Uterus (tissue), 2 donors: ENCODE results near the gene INSYN2B.

Experiments
- CTCF ChIP-seq, 4 experiments: fragments of 200-600 bp in 2 of 4; fragments of 450-650 bp in 2 of 4; sonication (generic) in 2 of 4; IDR thresholded peaks; one replicate each; pipeline ENCODE4 v1.5.1; 2016 to 2019; ENCODE audit warnings: antibody characterized with exemption in 4 of 4, mild to moderate bottlenecking in 2 of 4, moderate library complexity in 1 of 4
- POLR2A ChIP-seq, 2 donors: fragments of 450-650 bp; IDR thresholded peaks; one replicate each; pipeline ENCODE4 v1.6.1; 2016; ENCODE audit warnings: antibody characterized with exemption in 2 of 2, mild to moderate bottlenecking in 1 of 2, moderate library complexity in 1 of 2

DNA sequence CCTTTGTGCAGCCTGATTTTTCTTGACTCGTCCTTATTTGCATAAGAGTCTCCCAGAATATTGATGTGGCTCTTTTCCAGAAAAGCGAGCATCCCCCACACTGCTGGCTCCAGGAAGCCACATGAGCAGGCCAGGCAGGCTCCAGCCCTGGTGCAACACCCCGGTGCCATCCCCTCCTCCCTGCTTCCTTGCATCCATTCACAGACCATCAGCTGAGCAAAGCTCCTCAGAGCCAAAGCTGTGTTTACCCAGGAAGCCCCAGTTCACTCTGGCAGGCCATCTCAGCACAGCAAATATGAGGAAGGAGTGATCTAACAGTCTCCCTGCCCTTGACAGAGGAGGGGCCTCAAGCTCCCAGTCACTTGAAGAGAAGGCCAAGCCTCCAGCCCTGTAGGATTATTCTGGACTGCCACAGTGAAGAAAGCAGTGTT is 34.4 kb downstream of the INSYN2B start:
- no peak for TF ChIP-seq CTCF (IDR thresholded peaks at IDR 0.05)
- TF ChIP-seq POLR2A (IDR thresholded peaks at IDR 0.05), result no peak
